ENCODE measurements around the gene OSBPL9. TPM values are rescaled to one million over a fixed set of nuclear protein-coding genes. Genes with fewer than 3 reads are reported as not detected.
"Not testable (repeated sequence)": the region's sequence is repeated elsewhere in the genome, so short reads cannot be mapped to it uniquely, and the experiment has no call there.

The OSBPL9 gene
- total RNA-seq, 1 experiment from 2014 or later, result 112 TPM

DNA sequence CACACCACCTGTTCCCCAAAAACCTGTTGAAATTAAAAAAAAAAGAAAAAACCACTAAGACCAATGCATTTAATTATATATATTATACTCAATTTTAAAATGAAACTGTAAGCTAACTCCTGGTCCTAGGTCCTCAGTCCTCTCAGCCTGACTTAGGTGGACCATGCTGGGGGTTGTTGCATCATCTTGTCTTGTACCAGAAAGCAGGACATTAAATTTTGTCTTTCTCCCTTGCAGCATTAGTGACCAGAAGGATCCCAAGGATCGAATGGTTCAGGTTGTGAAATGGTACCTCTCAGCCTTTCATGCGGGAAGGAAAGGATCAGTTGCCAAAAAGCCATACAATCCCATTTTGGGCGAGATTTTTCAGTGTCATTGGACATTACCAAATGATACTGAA, 164.0 kb downstream of the OSBPL9 start:
- no peak for DNase-seq (ENCODE audit: low spot score)

DNA sequence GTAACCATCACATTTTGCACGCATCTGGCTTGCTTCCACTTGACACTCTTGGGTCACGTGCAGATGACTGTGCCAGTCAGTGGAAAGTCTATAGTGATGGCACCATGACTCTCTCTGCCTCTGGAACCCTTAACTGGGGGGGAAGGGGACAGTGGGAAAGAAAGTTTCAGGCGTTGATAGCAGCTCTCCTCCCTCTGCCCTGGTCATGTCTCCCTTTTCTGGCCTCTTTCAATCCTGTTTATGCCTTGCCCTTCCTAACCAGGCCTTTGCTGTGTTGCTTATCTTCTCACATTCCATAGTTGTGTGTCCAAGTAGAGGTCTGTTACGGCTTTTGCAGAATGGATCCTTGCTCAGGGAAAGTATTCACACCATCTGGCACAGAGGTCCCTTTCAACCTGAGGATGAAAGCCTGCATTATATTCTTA, 168.1 kb downstream of the OSBPL9 start:
- no peak for DNase-seq (ENCODE audit: low spot score)

DNA sequence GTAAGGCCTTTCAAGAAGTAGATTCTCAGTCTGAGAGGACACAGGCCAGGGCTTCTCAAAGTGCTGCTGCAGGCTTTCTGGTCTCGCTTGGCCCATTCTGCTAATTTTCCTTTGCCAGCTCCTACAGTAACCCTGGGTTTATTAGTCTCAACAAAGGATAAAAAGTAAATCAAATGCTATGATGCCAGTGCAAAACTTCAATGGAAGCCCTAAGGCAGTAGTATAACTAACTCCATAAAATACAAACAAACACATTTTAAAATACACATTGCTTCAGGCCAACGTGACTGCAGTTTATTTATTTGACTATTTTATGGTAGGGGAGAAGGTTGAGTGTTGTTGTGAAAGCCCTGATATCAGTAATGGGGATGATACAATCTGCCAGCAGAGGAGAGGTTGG, 172.0 kb downstream of the OSBPL9 start:
- DNase-seq (ENCODE audit: low spot score), result no peak

GRCh38 chr1:51789342-51789741, 172.4 kb downstream of the OSBPL9 start:
- DNase-seq (ENCODE audit: low spot score), result no peak

GRCh38 chr1:51790385-51790784, 173.5 kb downstream of the OSBPL9 start:
- DNase-seq (ENCODE audit: low spot score), result no peak

GRCh38 chr1:51791888-51792287, 175.0 kb downstream of the OSBPL9 start:
- DNase-seq (ENCODE audit: low spot score), result no peak

GRCh38 chr1:51792864-51793263, 176.0 kb downstream of the OSBPL9 start:
- peak; percentile 21 for DNase-seq (ENCODE audit: low spot score)

DNA sequence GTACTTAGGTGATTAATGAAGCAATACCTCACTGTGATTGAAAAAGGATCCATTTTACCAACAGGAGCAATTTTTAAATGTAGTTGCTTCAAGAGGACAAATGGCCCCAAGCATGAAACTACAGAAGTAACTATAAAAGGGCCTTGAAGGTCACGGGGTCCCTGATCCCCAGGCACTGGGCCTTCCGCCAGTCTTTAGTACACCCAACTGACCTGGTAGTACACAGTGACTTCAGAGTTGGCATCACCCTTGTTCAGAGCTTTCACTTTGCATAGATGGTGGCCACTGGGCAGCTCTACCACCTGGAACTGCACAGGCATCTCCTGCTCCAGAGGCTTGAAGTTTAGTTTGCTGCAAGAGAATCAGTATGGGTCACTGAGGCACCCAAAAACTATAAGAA, 177.4 kb downstream of the OSBPL9 start:
- no peak for DNase-seq (ENCODE audit: low spot score)

DNA sequence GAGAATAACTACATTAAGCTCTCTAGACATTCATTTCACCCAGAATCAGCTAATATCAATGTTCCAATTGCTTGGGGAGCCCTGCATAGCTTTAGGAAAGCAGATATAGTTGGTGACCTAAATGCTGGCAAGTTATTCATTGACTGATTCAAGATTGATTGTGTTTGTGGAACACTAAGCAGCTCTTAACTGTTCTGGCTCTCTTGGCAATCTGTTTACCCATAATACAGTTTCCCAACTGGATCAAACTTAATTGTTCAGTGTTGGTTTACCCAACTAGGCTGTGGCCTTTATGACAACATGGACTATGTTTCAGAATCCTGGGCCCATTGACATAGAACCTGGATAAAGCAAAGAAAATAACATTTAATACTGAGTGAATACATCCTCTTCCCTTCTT, 178.0 kb downstream of the OSBPL9 start:
- no peak for DNase-seq (ENCODE audit: low spot score)

- DNase-seq (ENCODE audit: low spot score), result no peak
These were observed 182.5 kb downstream of the OSBPL9 start for GRCh38 chr1:51799372-51799771.

DNA sequence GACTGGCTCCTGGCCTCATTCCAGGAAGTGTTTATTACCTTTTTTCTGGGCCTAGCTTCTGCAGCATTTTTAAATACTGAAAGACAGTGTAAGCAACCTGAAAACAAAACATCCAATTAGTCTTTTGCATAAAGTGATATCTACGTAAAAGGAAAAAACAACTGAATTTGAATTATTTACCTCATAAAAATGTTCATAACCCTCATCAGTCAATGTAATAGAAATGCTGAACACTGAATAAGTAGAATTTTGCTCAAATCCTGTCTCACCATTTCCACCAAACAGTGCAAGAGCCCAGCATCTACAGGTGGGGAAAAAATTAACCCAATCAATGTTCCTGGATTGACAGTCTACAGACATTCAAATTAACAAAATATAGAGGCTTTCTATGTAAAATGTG, 197.6 kb downstream of the OSBPL9 start:
- no peak for DNase-seq (ENCODE audit: low spot score)

- DNase-seq (ENCODE audit: low spot score), result no peak
These were observed 201.6 kb downstream of the OSBPL9 start for GRCh38 chr1:51818487-51818886.

GRCh38 chr1:51819021-51819420, 202.1 kb downstream of the OSBPL9 start:
- not testable (repeated sequence) for DNase-seq (ENCODE audit: low spot score)

DNA sequence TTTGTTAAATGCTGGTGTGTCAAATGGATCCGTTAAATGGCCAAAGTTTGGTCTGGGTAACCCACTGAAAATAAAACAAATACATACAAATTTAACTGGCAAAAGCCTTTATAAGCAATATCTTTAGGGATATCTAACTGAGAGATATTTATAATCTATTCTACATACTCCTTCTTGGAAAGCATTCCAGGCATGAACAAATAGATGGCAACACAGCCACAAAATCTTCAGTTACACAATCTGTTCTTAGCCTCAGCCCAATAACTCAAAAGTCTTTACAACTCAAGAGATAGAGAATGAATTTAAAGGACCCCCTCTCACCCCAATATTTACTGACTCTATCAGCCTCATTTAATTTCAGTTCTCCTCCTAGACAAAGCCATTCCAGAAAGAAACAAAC, 202.9 kb downstream of the OSBPL9 start:
- DNase-seq (ENCODE audit: low spot score), result no peak

DNA sequence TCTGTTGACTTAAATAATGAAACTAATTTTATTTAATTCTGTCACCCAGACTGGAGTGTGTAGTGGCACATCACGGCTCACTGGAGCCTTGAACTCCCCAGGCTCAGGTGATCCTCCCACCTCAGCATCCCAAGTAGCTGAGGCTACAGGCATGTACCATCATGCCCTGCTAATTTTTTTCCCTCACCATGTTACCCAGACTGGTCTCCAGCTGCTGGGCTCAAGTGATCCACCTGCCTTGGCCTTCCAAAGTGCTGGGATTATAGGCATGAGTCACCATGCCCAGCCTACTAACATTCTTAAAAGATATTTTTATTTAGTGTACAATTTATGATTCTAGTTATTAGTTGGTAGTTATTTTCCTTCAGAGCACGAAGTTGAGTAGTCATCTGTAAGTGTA, 212.2 kb downstream of the OSBPL9 start:
- DNase-seq (ENCODE audit: low spot score), result no peak

- no peak for DNase-seq (ENCODE audit: low spot score)
These were observed 216.8 kb downstream of the OSBPL9 start for GRCh38 chr1:51833700-51834099.

DNA sequence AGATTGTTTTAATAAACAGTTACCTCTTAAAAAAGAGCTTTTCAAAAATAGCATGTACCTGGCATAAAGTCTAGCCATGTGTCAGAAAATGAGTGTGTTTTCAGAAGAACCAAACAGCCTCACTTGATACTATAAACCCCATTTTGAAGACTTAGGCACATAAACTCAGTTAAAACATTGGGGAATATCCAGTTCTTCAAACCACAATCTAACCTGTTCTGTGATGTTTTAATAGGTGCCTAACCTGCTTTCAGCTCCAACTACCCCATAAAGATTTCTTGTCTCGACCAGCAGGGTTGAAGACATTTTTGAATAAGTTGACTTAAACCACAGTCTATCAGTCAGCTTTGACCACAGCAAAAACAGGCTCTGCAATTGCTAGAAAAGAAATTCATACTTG, 220.4 kb downstream of the OSBPL9 start:
- no peak for DNase-seq (ENCODE audit: low spot score)

Other genes with a start within 250 kb of the OSBPL9 start
- gene EPS15, start 97.8 kb upstream of the OSBPL9 start, total RNA-seq (2014; rRNA removed; shearing (Covaris generic)), result 31.5 and 34.0 TPM in 2 replicates

Data from H4 (cell line).